MCF 10A (cell line): Measurements from ENCODE around the gene GAREM2. TPM values are rescaled to one million over a fixed set of nuclear protein-coding genes. Genes with fewer than 3 reads are reported as not detected.

Experiments
- BruUV-seq: library from RNA; stranded (reverse); fragments of 400-500 nt; replicated peaks from 2 replicates; lab custom pipeline; 2021; lab: Mats Ljungman, UMichigan
- CTCF ChIA-PET: fragments of 300-600 bp; sonication (Branson Sonifier 250); formaldehyde crosslinking; extraction: SDS; loops from one replicate; lab custom pipeline; 2021; ENCODE audit warnings: antibody characterized with exemption, inconsistent platforms; lab: Yijun Ruan, JAX
- POLR2A ChIA-PET: fragments of 300-600, 350-650 bp; sonication (Branson Sonifier 250); formaldehyde crosslinking; extraction: SDS; loops from one replicate; lab custom pipeline; 2020; ENCODE audit warnings: antibody characterized with exemption, inconsistent platforms; lab: Yijun Ruan, JAX
- DNase-seq: peaks from one replicate; pipeline ENCODE4 v3.0.0-alpha.2; 2018; ENCODE audit not compliant: unreplicated experiment
- H3K27ac Mint-ChIP-seq: one replicate; pipeline ENCODE4 v1.8.0; 2022; ENCODE audit warnings: mild to moderate bottlenecking, low read depth, mixed read lengths; ENCODE audit not compliant: unreplicated experiment
- H3K27me3 Mint-ChIP-seq: one replicate; pipeline ENCODE4 v1.8.0; 2022; ENCODE audit warnings: mixed read lengths; ENCODE audit not compliant: insufficient read depth, unreplicated experiment
- H3K36me3 Mint-ChIP-seq: one replicate; pipeline ENCODE4 v1.8.0; 2022; ENCODE audit warnings: mild to moderate bottlenecking, moderate library complexity, mixed read lengths; ENCODE audit not compliant: insufficient read depth, unreplicated experiment
- H3K4me1 Mint-ChIP-seq: one replicate; pipeline ENCODE4 v1.8.0; 2022; ENCODE audit warnings: mixed read lengths; ENCODE audit not compliant: insufficient read depth, unreplicated experiment
- H3K4me3 Mint-ChIP-seq: one replicate; pipeline ENCODE4 v1.8.0; 2022; ENCODE audit warnings: mild to moderate bottlenecking, moderate library complexity, mixed read lengths; ENCODE audit not compliant: unreplicated experiment
- H3K9me3 Mint-ChIP-seq: one replicate; pipeline ENCODE4 v1.8.0; 2022; ENCODE audit warnings: mixed read lengths; ENCODE audit not compliant: unreplicated experiment
- intact Hi-C: fragments of 100-400 bp; cut with micrococcal nuclease; formaldehyde crosslinking; loops from 2 replicates; pipeline ENCODE4 v1.14.1; 2022
- total RNA-seq: library from RNA; stranded (reverse); gene quantifications from 2 replicates; pipeline ENCODE4 v1.2.3, GENCODE V29; 2022
- TF ChIP-seq, protein P1 (sequence below): fragments of 200-600 bp; IDR thresholded peaks from one replicate; pipeline ENCODE4 v1.8.0; 2022; ENCODE audit warnings: antibody characterized with exemption, mild to moderate bottlenecking; ENCODE audit not compliant: unreplicated experiment

Gene GAREM2
- total RNA-seq, 1 experiment from 2014 or later: 0.23 TPM

DNA sequence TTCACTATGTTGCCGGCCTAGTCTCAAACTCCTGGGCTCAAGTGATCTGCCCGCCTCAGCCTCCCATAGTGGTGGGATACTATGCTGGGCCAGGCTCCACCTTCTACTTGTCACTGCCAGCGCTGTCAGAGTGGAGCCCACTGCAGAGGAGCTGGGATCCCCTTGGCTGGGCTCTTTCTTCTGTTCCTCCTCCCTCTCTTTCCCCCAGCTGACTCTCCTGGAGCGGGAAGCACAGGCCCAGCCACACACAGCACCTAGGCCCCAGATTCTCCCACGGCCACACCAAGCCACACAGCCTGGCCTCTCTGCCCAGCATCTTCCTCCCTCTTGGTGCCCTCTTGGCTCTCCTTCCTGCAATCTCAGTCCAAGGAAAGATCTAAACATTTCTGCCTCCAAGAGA is 3.7 kb upstream of the GAREM2 start:
- H3K9me3 Mint-ChIP-seq: no peaks in the 10 kb centered on the region
- peaks cover 6% of the 10 kb centered on the region for H3K4me1 Mint-ChIP-seq
- POLR2A ChIA-PET: no interaction called here
- no peaks in the 10 kb centered on the region for H3K27me3 Mint-ChIP-seq
- intact Hi-C loops: no loop called here
- TF ChIP-seq, protein P1, sequence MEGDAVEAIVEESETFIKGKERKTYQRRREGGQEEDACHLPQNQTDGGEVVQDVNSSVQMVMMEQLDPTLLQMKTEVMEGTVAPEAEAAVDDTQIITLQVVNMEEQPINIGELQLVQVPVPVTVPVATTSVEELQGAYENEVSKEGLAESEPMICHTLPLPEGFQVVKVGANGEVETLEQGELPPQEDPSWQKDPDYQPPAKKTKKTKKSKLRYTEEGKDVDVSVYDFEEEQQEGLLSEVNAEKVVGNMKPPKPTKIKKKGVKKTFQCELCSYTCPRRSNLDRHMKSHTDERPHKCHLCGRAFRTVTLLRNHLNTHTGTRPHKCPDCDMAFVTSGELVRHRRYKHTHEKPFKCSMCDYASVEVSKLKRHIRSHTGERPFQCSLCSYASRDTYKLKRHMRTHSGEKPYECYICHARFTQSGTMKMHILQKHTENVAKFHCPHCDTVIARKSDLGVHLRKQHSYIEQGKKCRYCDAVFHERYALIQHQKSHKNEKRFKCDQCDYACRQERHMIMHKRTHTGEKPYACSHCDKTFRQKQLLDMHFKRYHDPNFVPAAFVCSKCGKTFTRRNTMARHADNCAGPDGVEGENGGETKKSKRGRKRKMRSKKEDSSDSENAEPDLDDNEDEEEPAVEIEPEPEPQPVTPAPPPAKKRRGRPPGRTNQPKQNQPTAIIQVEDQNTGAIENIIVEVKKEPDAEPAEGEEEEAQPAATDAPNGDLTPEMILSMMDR: no peak
- peak overlapping the region; percentile 39 for H3K27ac Mint-ChIP-seq
- H3K36me3 Mint-ChIP-seq: peaks cover 5% of the 10 kb centered on the region
- CTCF ChIA-PET: interaction anchor here (1.3 kb wide), 1 partner anchor 218 kb away, joined by 4 read pairs; no protein-coding TSS in a partner anchor
- no peak overlapping the region for H3K4me3 Mint-ChIP-seq
- no TSS peak for BruUV-seq
- DNase-seq: no peak

DNA sequence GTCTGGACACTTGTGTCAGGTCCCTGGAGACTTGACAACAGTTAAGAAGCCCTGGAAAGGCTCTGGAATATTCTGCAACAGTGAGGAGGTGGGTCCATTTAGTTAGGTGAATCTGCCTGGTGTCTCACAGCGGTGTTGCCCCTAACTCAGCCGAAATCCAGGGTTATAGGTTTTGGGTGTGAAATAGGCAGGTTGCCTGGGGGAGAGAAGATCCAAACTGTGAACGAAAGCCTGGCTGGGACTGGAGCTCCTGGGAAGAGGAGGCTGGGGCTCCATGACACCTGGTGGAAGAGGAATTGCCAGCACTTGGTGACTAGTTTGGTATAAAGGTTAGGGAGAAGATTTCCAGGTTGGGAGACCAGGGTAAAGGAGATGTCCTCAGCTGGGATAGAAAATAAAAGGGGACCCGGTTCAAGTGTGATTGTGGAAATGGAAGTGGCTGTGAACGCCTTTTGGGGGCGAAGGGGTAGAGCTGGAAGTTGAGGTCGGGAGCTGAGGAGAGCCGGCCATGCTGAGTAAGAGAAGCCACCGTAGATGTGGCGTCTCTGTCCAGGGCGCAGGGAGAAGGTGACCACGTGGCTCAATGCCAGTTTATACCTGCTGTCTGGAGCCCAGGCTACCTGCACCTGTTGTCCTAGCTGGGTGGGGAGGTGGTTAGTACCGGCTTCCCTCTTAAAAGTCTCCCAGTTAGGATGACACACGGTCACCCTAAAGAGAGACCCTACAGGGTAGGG is 3.0 kb upstream of the GAREM2 start:
- ChIA-PET CTCF (interaction anchor here (1.3 kb wide), 1 partner anchor 219 kb away, joined by 4 read pairs; no protein-coding TSS in a partner anchor), POLR2A (no interaction called here)
- Mint-ChIP-seq H3K27me3 (no peaks in the 10 kb centered on the region), H3K27ac (peak overlapping the region; percentile 39), H3K4me1 (peaks cover 6% of the 10 kb centered on the region), H3K4me3 (no peak overlapping the region), H3K9me3 (no peaks in the 10 kb centered on the region), H3K36me3 (peaks cover 5% of the 10 kb centered on the region)
- DNase-seq: no peak
- no TSS peak for BruUV-seq
- intact Hi-C loops: no loop called here
- TF ChIP-seq, protein P1: no peak

DNA sequence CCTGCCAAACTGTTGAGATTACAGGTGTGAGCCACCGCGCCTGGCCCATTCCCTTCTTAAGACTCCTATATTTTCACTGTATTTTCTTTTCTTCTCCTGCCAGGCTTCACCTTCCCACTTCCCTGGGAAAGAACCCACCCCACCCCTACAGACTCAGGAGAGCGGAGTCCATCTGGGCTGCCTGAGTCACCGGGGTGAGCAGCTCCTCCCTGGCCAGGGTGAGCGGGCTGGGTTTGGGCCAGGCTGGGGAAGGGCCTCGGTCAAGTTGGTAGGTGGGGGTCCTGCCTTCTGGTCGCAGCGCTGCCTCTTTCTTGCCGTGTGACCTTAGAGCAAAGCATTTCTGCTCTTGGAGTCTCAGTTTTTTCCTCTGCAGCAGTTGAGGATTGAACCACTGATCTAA is 2.1 kb upstream of the GAREM2 start:
- no peaks in the 10 kb centered on the region for H3K9me3 Mint-ChIP-seq
- no peak overlapping the region for H3K27ac Mint-ChIP-seq
- CTCF ChIA-PET: no interaction called here
- intact Hi-C loops: no loop called here
- no peaks in the 10 kb centered on the region for H3K27me3 Mint-ChIP-seq
- TF ChIP-seq, protein P1: no peak
- POLR2A ChIA-PET: no interaction called here
- H3K4me3 Mint-ChIP-seq: no peak overlapping the region
- peaks cover 6% of the 10 kb centered on the region for H3K4me1 Mint-ChIP-seq
- H3K36me3 Mint-ChIP-seq: peaks cover 5% of the 10 kb centered on the region
- BruUV-seq: no TSS peak
- DNase-seq: no peak

DNA sequence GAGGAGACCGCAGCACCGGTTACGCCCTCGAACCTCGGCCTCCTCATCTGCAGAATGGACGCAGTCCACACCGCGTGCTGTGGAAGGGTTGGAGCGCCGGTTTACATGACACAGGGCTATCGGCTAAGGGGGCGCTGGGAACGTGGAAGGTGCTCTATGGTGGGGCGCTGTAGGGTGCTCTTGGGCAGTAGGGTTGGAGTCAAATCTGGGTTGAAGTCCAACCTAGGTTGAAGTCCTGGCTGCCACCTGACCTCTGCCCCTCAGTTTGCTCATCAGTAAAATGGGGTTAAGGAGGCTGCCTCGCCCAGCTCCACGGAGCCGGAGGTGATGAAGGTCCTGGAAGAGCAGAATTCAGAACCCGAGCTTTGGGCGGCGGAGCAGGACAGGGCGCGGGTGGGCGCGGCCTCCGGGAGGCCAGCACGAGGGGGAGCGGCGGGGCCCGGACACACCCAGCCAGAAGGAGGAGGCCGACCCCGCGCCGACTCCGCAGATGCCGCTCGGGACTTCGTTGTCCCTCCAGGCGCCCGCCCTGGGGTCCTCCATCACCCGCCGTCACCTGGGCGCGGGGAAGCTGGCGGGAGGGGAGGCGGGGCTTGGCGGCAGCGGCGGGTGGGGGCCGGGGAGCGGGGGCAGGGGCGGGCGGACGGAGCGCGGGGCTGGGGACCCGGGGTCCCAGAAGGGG is 558 bp upstream of the GAREM2 start:
- Mint-ChIP-seq H3K27me3 (no peaks in the 10 kb centered on the region), H3K27ac (no peak overlapping the region), H3K36me3 (peaks cover 5% of the 10 kb centered on the region), H3K4me3 (peak overlapping the region; percentile 56), H3K4me1 (peaks cover 6% of the 10 kb centered on the region), H3K9me3 (no peaks in the 10 kb centered on the region)
- POLR2A ChIA-PET: interaction anchor here (0.6 kb wide), 1 partner anchor 9 kb away, joined by 3 read pairs; no protein-coding TSS in a partner anchor
- TF ChIP-seq, protein P1: no peak
- no peak for DNase-seq
- BruUV-seq: no TSS peak
- intact Hi-C loops: no loop called here
- CTCF ChIA-PET: no interaction called here
